Tibial artery (tissue), 4 donors: Measurements from ENCODE around the gene CERT1.

ENCODE experiments used
- DNase-seq, 2 donors: peaks; one replicate each; pipeline ENCODE4 v3.0.0-alpha.2; 2019
- H3K27ac ChIP-seq, 2 donors: fragments of 200-600 bp; sonication (generic) in 1 of 2; 1 replicate in 1 of 2; 2 replicates in 1 of 2; pipeline ENCODE4 v1.5.1; 2018 to 2019; ENCODE audit warnings: mild to moderate bottlenecking in 1 of 2
- H3K27me3 ChIP-seq, 2 donors: fragments of 200-600 bp; sonication (generic) in 1 of 2; one replicate each; pipeline versions ENCODE4 v1.5.1 to v1.6.0; 2016 to 2019
- H3K36me3 ChIP-seq, 3 donors: fragments of 200-600 bp; sonication (generic) in 2 of 3; one replicate each; pipeline ENCODE4 v1.5.1; 2016 to 2019; ENCODE audit warnings: mild to moderate bottlenecking in 2 of 3
- H3K4me1 ChIP-seq, 4 donors: fragments of 200-600 bp; sonication (generic) in 2 of 4; 1 replicate in 3 of 4; 2 replicates in 1 of 4; pipeline ENCODE4 v1.5.1; 2016 to 2019
- H3K4me3 ChIP-seq, 2 donors: fragments of 200-600 bp; sonication (generic) in 1 of 2; 1 replicate in 1 of 2; 2 replicates in 1 of 2; pipeline ENCODE4 v1.5.1; 2018 to 2019; ENCODE audit warnings: mild to moderate bottlenecking in 2 of 2
- H3K9me3 ChIP-seq, 3 donors: fragments of 200-600 bp; sonication (generic) in 1 of 3; one replicate each; pipeline ENCODE4 v1.5.1; 2016 to 2019
- CTCF ChIP-seq, 2 experiments: fragments of 200-600 bp in 1 of 2; fragments of 450-650 bp in 1 of 2; IDR thresholded peaks; one replicate each; pipeline ENCODE4 v1.5.1; 2017 to 2019; ENCODE audit warnings: antibody characterized with exemption in 2 of 2, mild to moderate bottlenecking in 1 of 2, moderate library complexity in 1 of 2
- intact Hi-C: fragments of 100-400 bp; cut with DNase I; formaldehyde crosslinking; loops from one replicate; pipeline ENCODE4 v1.15.0; 2023; ENCODE audit warnings: low total_unique reads

Gene CERT1

GRCh38 chr5:75331095-75332090 is 180.0 kb downstream of the CERT1 start:
- H3K36me3 ChIP-seq: no peaks in the 10 kb centered on the region
- DNase-seq: no peak
- intact Hi-C loops: no loop called here
- H3K4me1 ChIP-seq: peaks cover 0 to 6% (median 3%) of the 10 kb centered on the region in 4 donors
- TF ChIP-seq CTCF (IDR thresholded peaks at IDR 0.05): no peak
- H3K4me3 ChIP-seq: no peak overlapping the region
- no peaks in the 10 kb centered on the region for H3K27me3 ChIP-seq
- no peak overlapping the region for H3K27ac ChIP-seq
- no peaks in the 10 kb centered on the region for H3K9me3 ChIP-seq

GRCh38 chr5:75330404-75330803 is 181.0 kb downstream of the CERT1 start:
- intact Hi-C loops: no loop called here
- no peak for DNase-seq
- H3K9me3 ChIP-seq: no peaks in the 10 kb centered on the region
- no peak overlapping the region for H3K4me3 ChIP-seq
- no peaks in the 10 kb centered on the region for H3K36me3 ChIP-seq
- no peak overlapping the region for H3K27ac ChIP-seq
- no peaks in the 10 kb centered on the region for H3K27me3 ChIP-seq
- H3K4me1 ChIP-seq: no peaks in the 10 kb centered on the region
- TF ChIP-seq CTCF (IDR thresholded peaks at IDR 0.05): no peak
